Kidney epithelial cell (primary cell): ENCODE results near the gene CDC42EP3. TPM values are rescaled to one million over a fixed set of nuclear protein-coding genes. Genes with fewer than 3 reads are reported as not detected.

ENCODE experiments used
- DNase-seq: peaks from one replicate; pipeline ENCODE4 v3.0.0-alpha.2; 2010; ENCODE audit warnings: low read depth
- H3K27me3 ChIP-seq: 2 replicates; pipeline ENCODE4 v1.6.0; 2011; ENCODE audit warnings: low read length; ENCODE audit not compliant: control insufficient read depth, insufficient read depth
- H3K36me3 ChIP-seq: 2 replicates; pipeline ENCODE4 v1.5.1; 2011; ENCODE audit warnings: low read length; ENCODE audit not compliant: control insufficient read depth, insufficient read depth
- H3K4me3 ChIP-seq: 2 replicates; pipeline ENCODE4 v1.5.1; 2011; ENCODE audit warnings: low read depth, mild to moderate bottlenecking, control low read depth, low read length
- total RNA-seq: library from RNA; depleted of rRNA; stranded (reverse); fragments of >200 nt; gene quantifications from 2 replicates; pipeline ENCODE4 v1.2.3, GENCODE V29; 2015
- TF ChIP-seq, protein P1 (sequence below): IDR thresholded peaks from 2 replicates; pipeline ENCODE4 v1.5.1; 2011; ENCODE audit warnings: mild to moderate bottlenecking, moderate library complexity, low read length, control low read depth, inconsistent platforms; ENCODE audit not compliant: insufficient read depth, poor library complexity, severe bottlenecking

Gene CDC42EP3
- total RNA-seq, 1 donor from 2014 or later: 68.7 TPM

DNA sequence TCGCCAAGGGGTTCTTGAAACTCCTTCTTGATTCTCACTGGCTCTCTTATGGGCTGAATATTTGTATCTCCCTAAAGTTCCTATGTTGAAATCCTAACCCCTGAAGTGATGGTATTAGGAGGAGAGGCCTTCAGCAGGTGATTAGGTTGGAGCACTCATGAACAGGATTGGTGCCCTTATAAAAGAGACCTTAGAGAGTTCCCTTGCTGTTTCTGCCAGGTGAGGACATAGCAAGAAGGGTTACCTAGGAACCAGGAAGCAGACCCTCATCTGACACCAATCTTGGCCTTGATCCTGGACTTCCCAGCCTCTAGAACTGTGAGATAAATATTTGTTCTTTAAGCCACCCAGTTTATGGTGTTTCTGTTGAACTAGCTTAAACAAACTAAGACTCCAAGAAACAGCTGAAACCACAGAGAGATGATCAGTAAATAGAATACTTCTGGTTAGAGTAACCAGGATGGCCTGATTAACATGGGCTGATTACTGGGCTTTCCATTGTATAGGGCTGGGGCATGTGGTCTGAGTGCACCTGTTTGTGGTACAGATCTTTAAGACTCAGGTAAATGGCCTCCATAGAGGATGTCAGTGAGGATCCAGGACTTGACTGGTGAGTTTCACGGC, 7.7 kb upstream of the CDC42EP3 start:
- TF ChIP-seq, protein P1, sequence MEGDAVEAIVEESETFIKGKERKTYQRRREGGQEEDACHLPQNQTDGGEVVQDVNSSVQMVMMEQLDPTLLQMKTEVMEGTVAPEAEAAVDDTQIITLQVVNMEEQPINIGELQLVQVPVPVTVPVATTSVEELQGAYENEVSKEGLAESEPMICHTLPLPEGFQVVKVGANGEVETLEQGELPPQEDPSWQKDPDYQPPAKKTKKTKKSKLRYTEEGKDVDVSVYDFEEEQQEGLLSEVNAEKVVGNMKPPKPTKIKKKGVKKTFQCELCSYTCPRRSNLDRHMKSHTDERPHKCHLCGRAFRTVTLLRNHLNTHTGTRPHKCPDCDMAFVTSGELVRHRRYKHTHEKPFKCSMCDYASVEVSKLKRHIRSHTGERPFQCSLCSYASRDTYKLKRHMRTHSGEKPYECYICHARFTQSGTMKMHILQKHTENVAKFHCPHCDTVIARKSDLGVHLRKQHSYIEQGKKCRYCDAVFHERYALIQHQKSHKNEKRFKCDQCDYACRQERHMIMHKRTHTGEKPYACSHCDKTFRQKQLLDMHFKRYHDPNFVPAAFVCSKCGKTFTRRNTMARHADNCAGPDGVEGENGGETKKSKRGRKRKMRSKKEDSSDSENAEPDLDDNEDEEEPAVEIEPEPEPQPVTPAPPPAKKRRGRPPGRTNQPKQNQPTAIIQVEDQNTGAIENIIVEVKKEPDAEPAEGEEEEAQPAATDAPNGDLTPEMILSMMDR: no peak
- H3K27me3 ChIP-seq: no peaks in the 10 kb centered on the region
- no peak overlapping the region for H3K4me3 ChIP-seq
- no peaks in the 10 kb centered on the region for H3K36me3 ChIP-seq
- no peak for DNase-seq

- TF ChIP-seq, protein P1: no peak
- H3K36me3 ChIP-seq: no peaks in the 10 kb centered on the region
- DNase-seq: peak; percentile 75
- H3K27me3 ChIP-seq: no peaks in the 10 kb centered on the region
- H3K4me3 ChIP-seq: no peak overlapping the region
These were observed 4.8 kb upstream of the CDC42EP3 start for GRCh38 chr2:37676274-37676673.

- TF ChIP-seq, protein P1: no peak
- H3K27me3 ChIP-seq: no peaks in the 10 kb centered on the region
- DNase-seq: no peak
- no peak overlapping the region for H3K4me3 ChIP-seq
- H3K36me3 ChIP-seq: no peaks in the 10 kb centered on the region
These were observed 3.5 kb upstream of the CDC42EP3 start for GRCh38 chr2:37674946-37675345.

GRCh38 chr2:37672870-37673184, 1.4 kb upstream of the CDC42EP3 start:
- no peak for DNase-seq
- H3K27me3 ChIP-seq: no peaks in the 10 kb centered on the region
- H3K4me3 ChIP-seq: peak overlapping the region; percentile 75
- H3K36me3 ChIP-seq: no peaks in the 10 kb centered on the region
- TF ChIP-seq, protein P1: no peak

- TF ChIP-seq, protein P1: no peak
- H3K36me3 ChIP-seq: no peaks in the 10 kb centered on the region
- peak overlapping the region; percentile 75 for H3K4me3 ChIP-seq
- no peaks in the 10 kb centered on the region for H3K27me3 ChIP-seq
- DNase-seq: peak; percentile 56
These were observed 845 bp upstream of the CDC42EP3 start for GRCh38 chr2:37672104-37672869.

DNA sequence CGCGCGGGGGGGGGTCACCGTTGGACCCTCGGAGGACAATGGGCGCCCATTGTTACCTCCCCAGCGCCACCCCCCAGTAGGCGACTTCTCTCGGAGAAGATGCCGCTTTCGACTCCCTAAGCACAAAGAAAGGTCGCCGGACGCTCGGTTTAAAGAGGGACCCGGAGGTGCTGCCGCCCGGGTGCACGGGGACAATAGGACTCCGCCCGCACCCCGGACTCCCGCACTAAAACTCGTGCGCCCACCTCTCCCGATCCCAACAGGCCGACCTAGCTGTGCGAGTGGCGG, 318 bp upstream of the CDC42EP3 start:
- Histone ChIP-seq H3K36me3 (no peaks in the 10 kb centered on the region), H3K27me3 (no peaks in the 10 kb centered on the region), H3K4me3 (peak overlapping the region; percentile 75)
- TF ChIP-seq, protein P1: no peak
- no peak for DNase-seq
